OCI-M1 (cell line): ENCODE results near the gene UNC5B.
A peak's percentile ranks its signal among the peaks of the same experiment; 100 is the strongest.

Source experiments
- DNase-seq: peaks from one replicate; lab custom pipeline; 2025; lab: John Stamatoyannopoulos, UW

Gene UNC5B

GRCh38 chr10:71239946-71240795, 27.8 kb downstream of the UNC5B start:
- no peak for DNase-seq

GRCh38 chr10:71241114-71241829, 28.9 kb downstream of the UNC5B start:
- peak; percentile 28 for DNase-seq

GRCh38 chr10:71241830-71242621, 29.7 kb downstream of the UNC5B start:
- no peak for DNase-seq

- DNase-seq, result no peak
Measured at GRCh38 chr10:71242622-71243009, 30.2 kb downstream of the UNC5B start.

- DNase-seq, result no peak
Measured at GRCh38 chr10:71243756-71244395, 31.5 kb downstream of the UNC5B start.

GRCh38 chr10:71244431-71245419, 32.4 kb downstream of the UNC5B start:
- no peak for DNase-seq

GRCh38 chr10:71245420-71246325, 33.3 kb downstream of the UNC5B start:
- DNase-seq, result no peak

- DNase-seq, result peak; percentile 55
Measured at GRCh38 chr10:71246591-71247413, 34.4 kb downstream of the UNC5B start.

GRCh38 chr10:71247414-71247705, 35.0 kb downstream of the UNC5B start:
- DNase-seq, result no peak

GRCh38 chr10:71247804-71248203, 35.4 kb downstream of the UNC5B start:
- DNase-seq, result no peak

- no peak for DNase-seq
Measured at GRCh38 chr10:71248210-71248609, 35.8 kb downstream of the UNC5B start.

GRCh38 chr10:71249996-71250395, 37.6 kb downstream of the UNC5B start:
- no peak for DNase-seq

GRCh38 chr10:71250405-71250804, 38.0 kb downstream of the UNC5B start:
- no peak for DNase-seq

- DNase-seq, result no peak
Measured at GRCh38 chr10:71250842-71251241, 38.5 kb downstream of the UNC5B start.

GRCh38 chr10:71251319-71251718, 38.9 kb downstream of the UNC5B start:
- no peak for DNase-seq

GRCh38 chr10:71252220-71252619, 39.9 kb downstream of the UNC5B start:
- no peak for DNase-seq

- DNase-seq, result no peak
Measured at GRCh38 chr10:71253981-71254818, 41.8 kb downstream of the UNC5B start.
